ENCODE results near the gene ZNF141. TPM values are rescaled to one million over a fixed set of nuclear protein-coding genes. Genes with fewer than 3 reads are reported as not detected.

ZNF141 gene
- total and polyA plus RNA-seq, 10 of the 15 experiments (the other 5 are each of a cell fraction or from before 2014, with no cell fraction given) = 3.9 to 25.2 (median 10.6) TPM

DNA sequence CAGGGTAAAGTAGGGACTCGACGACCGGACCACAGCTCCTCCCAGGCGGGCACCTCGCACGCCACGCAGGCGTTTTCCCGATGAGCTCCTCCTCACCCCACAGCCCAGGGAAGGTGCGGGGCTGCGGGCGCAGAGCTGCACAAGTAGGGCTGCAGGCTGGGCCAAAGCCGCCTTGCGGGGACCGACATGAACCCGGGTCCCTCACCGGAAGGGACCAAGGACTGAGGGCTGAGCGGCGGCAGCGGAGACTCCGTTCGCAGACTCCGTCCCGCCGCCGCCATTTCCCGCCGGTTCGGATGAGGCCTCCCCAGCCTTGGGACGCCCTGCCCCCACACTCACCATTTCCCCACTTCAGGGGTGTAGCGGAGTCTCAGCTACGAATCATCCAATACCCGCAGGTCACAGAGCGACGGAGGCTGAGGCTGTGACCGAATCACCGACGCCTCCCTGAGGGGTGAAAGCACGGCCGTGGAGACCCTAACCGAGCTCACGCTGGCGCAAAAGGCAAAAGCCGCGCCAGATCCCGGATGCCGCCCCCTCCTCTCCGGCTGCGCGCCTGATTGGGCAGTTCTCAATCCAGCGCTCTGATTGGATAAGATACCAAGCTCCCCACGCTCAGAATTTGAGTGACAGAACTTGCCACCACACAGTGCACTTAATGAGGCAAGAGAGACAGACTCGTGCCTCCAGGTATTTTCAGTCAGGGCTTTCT is 32.5 kb upstream of the ZNF141 start, which contains the start of gene ZNF732:
Gene ZNF732 (minus strand): TSS at position 506 of the 712 bp plus-strand sequence. CDS start 164 bp downstream, at position 342.
- ATAC-seq (no peak), DNase-seq (ENCODE audit: low read depth, low spot score) (no peak), FAIRE-seq (no peak)
- Histone ChIP-seq H4K20me1 (ENCODE audit: control insufficient read depth, insufficient read depth) (no peaks in the 10 kb centered on the region), H2AFZ (ENCODE audit: control insufficient read depth, low read depth, low read length) (no peak within 1 kb of the TSS), H3K79me2 (ENCODE audit: control insufficient read depth, insufficient read depth, low read length) (no peaks in the 10 kb centered on the region), H3K27me3 (replicated peaks in 1 of 2; ENCODE audit: control insufficient read depth in 2 of 2, insufficient read depth in 2 of 2, low read length in 1 of 2) (no peaks in the 10 kb centered on the region), H3K9me3 (replicated peaks; ENCODE audit: control insufficient read depth, insufficient read depth, low read length) (peaks cover 14% of the 10 kb centered on the region), H3K27ac (ENCODE audit: control insufficient read depth, insufficient read depth) (no peak within 1 kb of the TSS), H3K9ac (ENCODE audit: control insufficient read depth, insufficient read depth, low read length) (no peak within 1 kb of the TSS), H3K4me1 (ENCODE audit: control insufficient read depth, insufficient read depth, low read length) (no peaks in the 10 kb centered on the region), H3K36me3 (ENCODE audit: control insufficient read depth in 2 of 2, insufficient read depth in 2 of 2, low read length in 1 of 2) (no peaks in the 10 kb centered on the region), H3K4me3 (no peak within 1 kb of the TSS), H3K4me2 (ENCODE audit: control insufficient read depth, insufficient read depth) (no peak within 1 kb of the TSS)
- WGBS (ENCODE audit: insufficient coverage, insufficient replicate concordance, low lambda C conversion rate, missing lambda C conversion rate) = 47% methylated on average over 46 of the region's 53 CpGs
- intact Hi-C loops (cut with micrococcal nuclease; ENCODE audit: unreplicated experiment) (no loop called here), in situ Hi-C loops (cut with MboI) (no loop called here)
- ChIA-PET POLR2A (no interaction called here), SMC1A (ENCODE audit: uncharacterized antibody, unreplicated experiment) (no interaction called here), CTCF (no interaction called here), RAD21 (ENCODE audit: unreplicated experiment) (no interaction called here)
- no TSS peak for BruUV-seq (replicated peaks)
- no peak for TF ChIP-seq CHD2 (IDR thresholded peaks at IDR 0.05; ENCODE audit: borderline replicate concordance, low read depth, low read length)

DNA sequence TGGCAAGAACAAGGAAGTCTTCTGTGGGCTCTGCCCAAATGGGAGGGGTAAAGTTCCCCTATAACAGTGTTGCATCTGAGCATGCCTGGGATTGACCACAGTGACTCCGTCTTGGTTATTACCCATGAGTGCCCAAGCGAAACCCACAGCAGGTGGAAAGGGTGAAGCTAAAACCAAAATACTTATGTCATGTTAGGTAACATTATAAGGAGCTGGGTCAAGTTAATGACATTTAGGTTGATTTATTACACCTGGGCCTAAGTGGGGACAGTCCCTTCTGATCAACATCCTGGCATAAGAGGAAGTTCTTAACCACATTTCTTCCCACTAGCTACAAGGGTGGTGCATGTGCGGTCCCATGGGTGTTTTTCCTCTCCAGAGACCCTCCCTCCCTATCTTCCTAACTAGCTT is 31.1 kb upstream of the ZNF141 start:
- Histone ChIP-seq H3K36me3 (ENCODE audit: control insufficient read depth in 2 of 2, insufficient read depth in 2 of 2, low read length in 1 of 2) (no peaks in the 10 kb centered on the region), H2AFZ (ENCODE audit: control insufficient read depth, low read depth, low read length) (no peak overlapping the region), H3K27ac (ENCODE audit: control insufficient read depth, insufficient read depth) (no peak overlapping the region), H3K9ac (ENCODE audit: control insufficient read depth, insufficient read depth, low read length) (no peak overlapping the region), H3K27me3 (replicated peaks in 1 of 2; ENCODE audit: control insufficient read depth in 2 of 2, insufficient read depth in 2 of 2, low read length in 1 of 2) (no peaks in the 10 kb centered on the region), H3K9me3 (replicated peaks; ENCODE audit: control insufficient read depth, insufficient read depth, low read length) (peaks cover 14% of the 10 kb centered on the region), H3K79me2 (ENCODE audit: control insufficient read depth, insufficient read depth, low read length) (no peaks in the 10 kb centered on the region), H4K20me1 (ENCODE audit: control insufficient read depth, insufficient read depth) (no peaks in the 10 kb centered on the region), H3K4me2 (ENCODE audit: control insufficient read depth, insufficient read depth) (no peak overlapping the region), H3K4me3 (no peak overlapping the region), H3K4me1 (ENCODE audit: control insufficient read depth, insufficient read depth, low read length) (no peaks in the 10 kb centered on the region)
- ChIA-PET POLR2A (no interaction called here), RAD21 (ENCODE audit: unreplicated experiment) (no interaction called here), CTCF (no interaction called here), SMC1A (ENCODE audit: uncharacterized antibody, unreplicated experiment) (no interaction called here)
- ATAC-seq = peak; percentile 76
- intact Hi-C loops (cut with micrococcal nuclease; ENCODE audit: unreplicated experiment) = no loop called here
- DNase-seq (ENCODE audit: low read depth, low spot score) = peak; percentile 73
- in situ Hi-C loops (cut with MboI) = no loop called here
- BruUV-seq (replicated peaks) = no TSS peak
- 0% methylated on average over 3 of the region's 3 CpGs for WGBS (ENCODE audit: insufficient coverage, insufficient replicate concordance, low lambda C conversion rate, missing lambda C conversion rate)
- FAIRE-seq = peak; percentile 54
- TF ChIP-seq, protein P1, sequence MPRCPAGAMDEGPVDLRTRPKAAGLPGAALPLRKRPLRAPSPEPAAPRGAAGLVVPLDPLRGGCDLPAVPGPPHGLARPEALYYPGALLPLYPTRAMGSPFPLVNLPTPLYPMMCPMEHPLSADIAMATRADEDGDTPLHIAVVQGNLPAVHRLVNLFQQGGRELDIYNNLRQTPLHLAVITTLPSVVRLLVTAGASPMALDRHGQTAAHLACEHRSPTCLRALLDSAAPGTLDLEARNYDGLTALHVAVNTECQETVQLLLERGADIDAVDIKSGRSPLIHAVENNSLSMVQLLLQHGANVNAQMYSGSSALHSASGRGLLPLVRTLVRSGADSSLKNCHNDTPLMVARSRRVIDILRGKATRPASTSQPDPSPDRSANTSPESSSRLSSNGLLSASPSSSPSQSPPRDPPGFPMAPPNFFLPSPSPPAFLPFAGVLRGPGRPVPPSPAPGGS (IDR thresholded peaks at IDR 0.05; ENCODE audit: borderline replicate concordance, insufficient read depth, low read depth, low read length, poor library complexity, severe bottlenecking) = peak; percentile 91
- 0 out of 2 replicates have a peak, but pooled peaks have one; percentile 42 for TF ChIP-seq IKZF1 (conservative IDR thresholded peaks at IDR 0.05)
- TF ChIP-seq PAX5 (IDR thresholded peaks at IDR 0.05; ENCODE audit: borderline replicate concordance, low read depth, low read length) = peak; percentile 80; the same call in 1 of the 2 replicates
- TF ChIP-seq ZNF622 (IDR thresholded peaks at IDR 0.05) = no peak
- TF ChIP-seq MEF2B (IDR thresholded peaks at IDR 0.05; ENCODE audit: partially characterized antibody, poor library complexity, severe bottlenecking) = peak; percentile 92
- TF ChIP-seq TBL1XR1 (IDR thresholded peaks at IDR 0.05; ENCODE audit: low read depth, low read length) = no peak
- no peak for TF ChIP-seq RBBP5 (conservative IDR thresholded peaks at IDR 0.05)
- no peak for TF ChIP-seq POLR2AphosphoS5 (IDR thresholded peaks at IDR 0.05; ENCODE audit: low read length)
- TF ChIP-seq CBX5 (IDR thresholded peaks at IDR 0.05; ENCODE audit: low read depth) = no peak
- TF ChIP-seq SRF (IDR thresholded peaks at IDR 0.05; ENCODE audit: low read depth in 2 of 2, low read length in 2 of 2) = no peak
- no peak for TF ChIP-seq SIX5 (IDR thresholded peaks at IDR 0.05; ENCODE audit: low read depth, low read length, severe bottlenecking)
- TF ChIP-seq KAT2A (conservative IDR thresholded peaks at IDR 0.05; ENCODE audit: control insufficient read depth, low read depth, low read length) = no peak
- no peak for TF ChIP-seq SIN3A (IDR thresholded peaks at IDR 0.05; ENCODE audit: low read depth, low read length)
- no peak for TF ChIP-seq EGR1 (IDR thresholded peaks at IDR 0.05; ENCODE audit: borderline replicate concordance in 1 of 2, low read depth in 2 of 2, low read length in 2 of 2)
